Kidney epithelial cell (primary cell): ENCODE data around the gene RPTOR. TPM values are rescaled to one million over a fixed set of nuclear protein-coding genes. Genes with fewer than 3 reads are reported as not detected.

ENCODE experiments used
- DNase-seq: peaks from one replicate; pipeline ENCODE4 v3.0.0-alpha.2; 2010; ENCODE audit warnings: low read depth
- H3K27me3 ChIP-seq: 2 replicates; pipeline ENCODE4 v1.6.0; 2011; ENCODE audit warnings: low read length; ENCODE audit not compliant: control insufficient read depth, insufficient read depth
- H3K36me3 ChIP-seq: 2 replicates; pipeline ENCODE4 v1.5.1; 2011; ENCODE audit warnings: low read length; ENCODE audit not compliant: control insufficient read depth, insufficient read depth
- H3K4me3 ChIP-seq: 2 replicates; pipeline ENCODE4 v1.5.1; 2011; ENCODE audit warnings: low read depth, mild to moderate bottlenecking, control low read depth, low read length
- total RNA-seq: library from RNA; depleted of rRNA; stranded (reverse); fragments of >200 nt; gene quantifications from 2 replicates; pipeline ENCODE4 v1.2.3, GENCODE V29; 2015
- TF ChIP-seq, protein P1 (sequence below): IDR thresholded peaks from 2 replicates; pipeline ENCODE4 v1.5.1; 2011; ENCODE audit warnings: mild to moderate bottlenecking, moderate library complexity, low read length, control low read depth, inconsistent platforms; ENCODE audit not compliant: insufficient read depth, poor library complexity, severe bottlenecking

RPTOR gene
- total RNA-seq, 1 donor from 2014 or later, result 22.7 TPM

DNA sequence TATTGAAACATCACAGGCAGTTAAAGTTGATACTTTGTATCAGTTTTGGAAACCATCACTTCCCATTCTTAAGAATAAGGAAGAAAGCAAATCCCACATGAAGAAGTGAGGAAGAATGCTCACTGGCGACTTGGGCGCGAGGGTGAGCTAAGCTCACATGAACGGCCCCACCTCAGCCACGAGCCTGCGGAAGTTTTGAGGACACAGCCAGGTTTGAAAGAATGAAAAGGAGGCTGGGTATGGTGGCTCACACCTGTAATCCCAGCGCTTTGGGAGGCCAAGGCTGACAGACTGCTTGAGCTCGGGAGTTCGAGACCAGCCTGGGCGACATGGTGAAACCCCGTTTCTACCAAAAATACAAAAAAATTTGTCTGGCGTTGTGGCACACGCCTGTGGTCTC lies 336.7 kb downstream of the RPTOR start:
- TF ChIP-seq, protein P1, sequence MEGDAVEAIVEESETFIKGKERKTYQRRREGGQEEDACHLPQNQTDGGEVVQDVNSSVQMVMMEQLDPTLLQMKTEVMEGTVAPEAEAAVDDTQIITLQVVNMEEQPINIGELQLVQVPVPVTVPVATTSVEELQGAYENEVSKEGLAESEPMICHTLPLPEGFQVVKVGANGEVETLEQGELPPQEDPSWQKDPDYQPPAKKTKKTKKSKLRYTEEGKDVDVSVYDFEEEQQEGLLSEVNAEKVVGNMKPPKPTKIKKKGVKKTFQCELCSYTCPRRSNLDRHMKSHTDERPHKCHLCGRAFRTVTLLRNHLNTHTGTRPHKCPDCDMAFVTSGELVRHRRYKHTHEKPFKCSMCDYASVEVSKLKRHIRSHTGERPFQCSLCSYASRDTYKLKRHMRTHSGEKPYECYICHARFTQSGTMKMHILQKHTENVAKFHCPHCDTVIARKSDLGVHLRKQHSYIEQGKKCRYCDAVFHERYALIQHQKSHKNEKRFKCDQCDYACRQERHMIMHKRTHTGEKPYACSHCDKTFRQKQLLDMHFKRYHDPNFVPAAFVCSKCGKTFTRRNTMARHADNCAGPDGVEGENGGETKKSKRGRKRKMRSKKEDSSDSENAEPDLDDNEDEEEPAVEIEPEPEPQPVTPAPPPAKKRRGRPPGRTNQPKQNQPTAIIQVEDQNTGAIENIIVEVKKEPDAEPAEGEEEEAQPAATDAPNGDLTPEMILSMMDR, result no peak
- H3K4me3 ChIP-seq, result no peak overlapping the region
- no peak for DNase-seq
- H3K36me3 ChIP-seq, result no peaks in the 10 kb centered on the region
- no peaks in the 10 kb centered on the region for H3K27me3 ChIP-seq

DNA sequence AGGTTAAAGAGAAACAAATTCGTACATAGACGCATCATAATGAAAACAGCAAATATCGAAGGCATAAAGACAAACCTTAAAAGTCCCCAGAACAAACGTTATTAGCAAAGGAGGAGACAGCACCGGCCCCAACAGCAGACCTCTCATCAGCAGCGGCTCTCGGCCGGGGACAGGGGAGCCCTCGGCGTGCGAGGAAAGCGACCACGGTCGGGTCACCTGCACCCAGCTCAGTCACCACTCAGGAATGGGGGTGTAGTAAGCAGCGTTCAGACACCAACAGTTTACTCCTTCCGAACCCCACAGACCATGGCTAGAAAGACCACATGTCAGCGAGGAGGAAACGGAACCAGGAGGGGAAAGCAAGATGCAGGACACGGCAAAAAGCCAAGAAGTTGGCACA lies 337.7 kb downstream of the RPTOR start:
- no peaks in the 10 kb centered on the region for H3K36me3 ChIP-seq
- TF ChIP-seq, protein P1, result no peak

DNA sequence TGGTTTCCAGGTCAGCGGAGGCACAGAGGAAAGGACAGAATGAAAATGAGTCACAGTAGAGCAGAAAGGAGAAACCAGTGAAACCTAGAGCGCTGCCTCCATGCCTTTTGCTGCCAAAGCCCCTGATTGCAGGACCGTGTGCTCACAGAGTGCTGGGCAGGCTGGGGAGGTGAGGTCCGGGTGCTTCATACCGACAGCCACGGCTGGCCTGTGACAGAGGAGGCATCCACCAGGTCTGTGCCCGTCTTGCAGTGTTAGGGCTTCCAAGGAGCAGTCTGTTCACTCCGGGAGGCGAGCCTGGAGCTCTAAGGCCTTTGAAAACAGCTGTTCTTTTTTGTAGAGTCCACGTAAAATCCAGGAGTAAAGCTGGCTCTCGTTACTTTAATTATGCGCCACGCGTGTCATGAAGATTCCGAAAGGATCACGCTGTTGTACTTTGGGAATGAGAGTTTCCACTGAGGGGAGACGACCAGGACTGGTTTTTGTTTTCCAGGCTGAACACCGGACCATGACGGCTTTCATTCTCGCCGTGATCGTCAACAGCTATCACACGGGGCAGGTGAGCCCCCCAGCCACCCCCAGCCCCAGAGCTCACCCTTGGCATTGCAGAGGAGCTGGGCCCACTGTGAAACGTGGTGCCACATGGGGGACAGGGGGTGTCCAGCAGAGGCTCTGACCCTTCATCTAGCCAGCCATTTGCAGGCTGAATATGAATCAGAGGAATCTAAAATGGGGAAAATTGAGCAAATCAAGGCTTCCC lies 338.5 kb downstream of the RPTOR start:
- DNase-seq, result no peak
- Histone ChIP-seq H3K36me3 (no peaks in the 10 kb centered on the region), H3K4me3 (no peak overlapping the region), H3K27me3 (no peaks in the 10 kb centered on the region)
- TF ChIP-seq, protein P1, result no peak

More for the DNA sequence above, 337.7 kb downstream of the RPTOR start:
- Histone ChIP-seq H3K4me3 (no peak overlapping the region), H3K27me3 (no peaks in the 10 kb centered on the region)
- no peak for DNase-seq

DNA sequence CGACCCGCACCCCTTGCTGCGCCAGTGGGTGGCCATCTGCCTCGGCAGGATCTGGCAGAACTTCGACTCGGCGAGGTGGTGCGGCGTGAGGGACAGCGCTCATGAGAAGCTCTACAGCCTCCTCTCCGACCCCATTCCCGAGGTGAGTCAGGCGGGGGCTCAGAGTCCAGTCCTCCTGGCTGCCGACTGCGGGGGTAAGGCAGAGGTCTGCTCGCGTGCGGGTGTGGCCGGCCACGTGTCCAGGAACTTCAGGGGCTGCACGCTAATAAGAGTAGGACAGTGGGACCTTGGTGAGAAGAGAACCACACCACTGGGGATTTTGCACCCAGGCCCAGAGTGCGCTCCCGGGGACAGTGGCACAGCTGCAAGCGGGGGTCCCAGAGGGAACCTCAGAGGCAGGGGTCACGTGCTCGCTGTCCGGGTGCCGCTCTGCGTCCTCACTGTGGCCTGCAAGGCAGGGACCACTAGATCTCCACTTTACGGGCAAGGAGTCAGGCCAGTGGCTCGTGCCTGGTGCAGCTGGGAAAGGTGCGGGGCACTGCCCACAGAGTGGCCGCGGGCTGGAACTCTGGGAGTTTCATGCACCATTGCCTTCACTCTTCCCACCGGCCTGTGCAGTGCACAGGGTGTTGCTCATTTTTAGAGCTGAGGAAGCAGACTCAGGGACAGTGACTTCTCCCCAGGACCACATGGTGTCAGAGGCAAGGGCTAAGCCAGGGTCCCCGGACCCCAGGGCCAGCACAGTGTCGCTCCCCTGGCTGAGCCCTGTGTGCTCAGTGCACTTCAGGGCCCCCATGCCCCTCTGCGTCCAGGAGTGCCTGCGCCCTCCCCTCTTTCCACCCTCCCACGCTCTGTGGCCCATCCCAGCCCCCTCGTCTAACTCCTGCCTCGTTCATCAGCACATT lies 339.4 kb downstream of the RPTOR start:
- H3K4me3 ChIP-seq, result no peak overlapping the region
- TF ChIP-seq, protein P1, result no peak
- H3K27me3 ChIP-seq, result no peaks in the 10 kb centered on the region
- H3K36me3 ChIP-seq, result no peaks in the 10 kb centered on the region
- no peak for DNase-seq

DNA sequence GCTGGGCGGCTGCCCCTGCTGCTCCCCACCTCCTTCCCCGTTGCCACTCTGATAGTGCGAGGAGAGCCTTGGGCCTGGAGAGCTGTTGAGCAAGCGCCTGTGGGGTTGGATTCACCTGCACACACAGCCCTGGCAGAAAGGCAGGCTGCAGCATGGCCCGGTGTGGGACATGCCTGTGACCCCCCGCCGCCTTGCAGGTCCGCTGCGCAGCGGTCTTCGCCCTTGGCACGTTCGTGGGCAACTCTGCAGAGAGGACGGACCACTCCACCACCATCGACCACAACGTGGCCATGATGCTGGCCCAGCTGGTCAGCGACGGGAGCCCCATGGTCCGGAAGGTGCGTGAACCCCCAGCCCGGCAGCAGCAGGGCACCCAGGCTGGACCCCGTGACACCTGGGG lies 340.2 kb downstream of the RPTOR start:
- DNase-seq, result no peak
- Histone ChIP-seq H3K4me3 (no peak overlapping the region), H3K36me3 (no peaks in the 10 kb centered on the region), H3K27me3 (no peaks in the 10 kb centered on the region)
- TF ChIP-seq, protein P1, result no peak
